Upper lobe of left lung (tissue), 4 donors: ENCODE results near the gene PLEKHG3.

ENCODE experiments used
- CTCF ChIP-seq, 6 experiments: fragments of 450-650 bp in 4 of 6; fragments of 200-600 bp in 2 of 6; sonication (generic) in 2 of 6; IDR thresholded peaks; one replicate each; pipeline ENCODE4 v1.5.1; 2016 to 2019; ENCODE audit warnings: antibody characterized with exemption in 6 of 6
- EP300 ChIP-seq, 4 donors: sonication (generic); formaldehyde crosslinking; IDR thresholded peaks; one replicate each; pipeline ENCODE4 v1.5.1; 2017; ENCODE audit warnings: antibody characterized with exemption in 4 of 4, control low read depth in 2 of 4
- POLR2A ChIP-seq, 4 donors: fragments of 450-650 bp; IDR thresholded peaks; one replicate each; pipeline ENCODE4 v1.5.1; 2016 to 2017; ENCODE audit warnings: antibody characterized with exemption in 4 of 4, mild to moderate bottlenecking in 2 of 4
- POLR2AphosphoS5 ChIP-seq, 2 donors: sonication (generic); formaldehyde crosslinking; IDR thresholded peaks; one replicate each; pipeline ENCODE4 v1.5.1; 2017; ENCODE audit warnings: antibody characterized with exemption in 2 of 2

GRCh38 chr14:64658201-64658600, 46.0 kb upstream of the PLEKHG3 start:
- TF ChIP-seq CTCF (IDR thresholded peaks at IDR 0.05) (no peak), POLR2A (IDR thresholded peaks at IDR 0.05) (no peak), EP300 (IDR thresholded peaks at IDR 0.05) (no peak), POLR2AphosphoS5 (IDR thresholded peaks at IDR 0.05) (no peak)
